ENCODE measurements around the gene ANKRD13B.

DNA sequence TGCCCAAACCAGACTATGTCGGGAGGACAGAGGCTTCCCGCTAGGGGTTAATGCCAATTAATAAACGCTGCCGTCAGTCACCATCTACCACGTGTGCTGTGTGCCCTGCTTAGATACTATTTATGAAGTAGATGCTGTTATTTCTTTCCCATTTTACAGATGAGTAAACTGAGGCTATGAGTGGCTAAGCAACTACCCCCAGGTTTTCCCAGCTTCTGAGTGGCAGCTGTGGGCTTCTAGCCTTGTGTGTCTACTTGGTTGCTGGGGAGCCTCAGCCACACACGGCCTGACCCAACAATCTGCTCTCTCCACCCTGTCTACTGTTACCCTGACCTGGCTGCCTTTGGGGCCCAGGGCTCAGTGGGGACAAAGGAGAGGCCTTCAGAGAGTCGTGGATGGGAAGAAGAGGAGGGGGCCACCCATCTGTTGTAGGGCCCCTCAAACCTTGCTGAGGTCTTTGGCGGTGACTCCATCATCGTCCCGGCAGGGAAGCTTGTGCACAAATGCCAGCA lies 10.6 kb upstream of the ANKRD13B start:
- TF ChIP-seq, protein P1, sequence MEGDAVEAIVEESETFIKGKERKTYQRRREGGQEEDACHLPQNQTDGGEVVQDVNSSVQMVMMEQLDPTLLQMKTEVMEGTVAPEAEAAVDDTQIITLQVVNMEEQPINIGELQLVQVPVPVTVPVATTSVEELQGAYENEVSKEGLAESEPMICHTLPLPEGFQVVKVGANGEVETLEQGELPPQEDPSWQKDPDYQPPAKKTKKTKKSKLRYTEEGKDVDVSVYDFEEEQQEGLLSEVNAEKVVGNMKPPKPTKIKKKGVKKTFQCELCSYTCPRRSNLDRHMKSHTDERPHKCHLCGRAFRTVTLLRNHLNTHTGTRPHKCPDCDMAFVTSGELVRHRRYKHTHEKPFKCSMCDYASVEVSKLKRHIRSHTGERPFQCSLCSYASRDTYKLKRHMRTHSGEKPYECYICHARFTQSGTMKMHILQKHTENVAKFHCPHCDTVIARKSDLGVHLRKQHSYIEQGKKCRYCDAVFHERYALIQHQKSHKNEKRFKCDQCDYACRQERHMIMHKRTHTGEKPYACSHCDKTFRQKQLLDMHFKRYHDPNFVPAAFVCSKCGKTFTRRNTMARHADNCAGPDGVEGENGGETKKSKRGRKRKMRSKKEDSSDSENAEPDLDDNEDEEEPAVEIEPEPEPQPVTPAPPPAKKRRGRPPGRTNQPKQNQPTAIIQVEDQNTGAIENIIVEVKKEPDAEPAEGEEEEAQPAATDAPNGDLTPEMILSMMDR (IDR thresholded peaks at IDR 0.05) = no peak
- TF ChIP-seq POLR2A (IDR thresholded peaks at IDR 0.05) = no peak
